Measurements from ENCODE around the gene HNRNPA3.

DNA sequence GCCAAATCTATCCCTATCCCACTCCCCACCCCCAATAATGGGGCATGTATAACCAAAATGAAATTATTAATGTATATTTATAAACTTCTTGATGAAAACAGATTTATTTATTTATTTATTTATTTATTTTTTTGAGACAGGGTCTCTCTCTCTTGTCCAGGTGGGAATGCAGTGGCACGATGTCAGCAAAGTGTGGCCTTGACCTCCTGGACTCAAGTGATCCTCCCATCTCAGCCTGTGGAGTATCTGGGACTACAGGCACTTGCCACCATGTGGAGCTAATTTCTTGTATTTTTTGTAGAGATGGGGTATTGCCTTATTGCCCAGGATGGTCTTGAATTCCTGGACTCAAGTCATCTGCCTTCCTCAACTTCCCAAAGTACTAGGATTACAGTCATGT is 28.0 kb upstream of the HNRNPA3 start:
- TF ChIP-seq POLR2AphosphoS5 (IDR thresholded peaks at IDR 0.05; ENCODE audit: low read depth, low read length) (no peak), FOSL1 (IDR thresholded peaks at IDR 0.05; ENCODE audit: low read depth) (no peak), EZH2phosphoT487 (IDR thresholded peaks at IDR 0.05; ENCODE audit: borderline replicate concordance) (no peak), CEBPB (IDR thresholded peaks at IDR 0.05; ENCODE audit: low read depth) (no peak), POLR2A (IDR thresholded peaks at IDR 0.05; ENCODE audit: borderline replicate concordance, extremely low read depth, insufficient read depth, insufficient read length) (no peak), MAX (IDR thresholded peaks at IDR 0.05) (no peak), SP1 (IDR thresholded peaks at IDR 0.05; ENCODE audit: low read depth) (no peak), EZH2 (IDR thresholded peaks at IDR 0.05) (no peak), YY1 (IDR thresholded peaks at IDR 0.05; ENCODE audit: extremely low read depth, insufficient replicate concordance, low read depth, low read length) (no peak), REST (IDR thresholded peaks at IDR 0.05; ENCODE audit: low read depth) (no peak), RAD21 (IDR thresholded peaks at IDR 0.05; ENCODE audit: low read depth) (no peak)
- TF ChIP-seq, protein P1, sequence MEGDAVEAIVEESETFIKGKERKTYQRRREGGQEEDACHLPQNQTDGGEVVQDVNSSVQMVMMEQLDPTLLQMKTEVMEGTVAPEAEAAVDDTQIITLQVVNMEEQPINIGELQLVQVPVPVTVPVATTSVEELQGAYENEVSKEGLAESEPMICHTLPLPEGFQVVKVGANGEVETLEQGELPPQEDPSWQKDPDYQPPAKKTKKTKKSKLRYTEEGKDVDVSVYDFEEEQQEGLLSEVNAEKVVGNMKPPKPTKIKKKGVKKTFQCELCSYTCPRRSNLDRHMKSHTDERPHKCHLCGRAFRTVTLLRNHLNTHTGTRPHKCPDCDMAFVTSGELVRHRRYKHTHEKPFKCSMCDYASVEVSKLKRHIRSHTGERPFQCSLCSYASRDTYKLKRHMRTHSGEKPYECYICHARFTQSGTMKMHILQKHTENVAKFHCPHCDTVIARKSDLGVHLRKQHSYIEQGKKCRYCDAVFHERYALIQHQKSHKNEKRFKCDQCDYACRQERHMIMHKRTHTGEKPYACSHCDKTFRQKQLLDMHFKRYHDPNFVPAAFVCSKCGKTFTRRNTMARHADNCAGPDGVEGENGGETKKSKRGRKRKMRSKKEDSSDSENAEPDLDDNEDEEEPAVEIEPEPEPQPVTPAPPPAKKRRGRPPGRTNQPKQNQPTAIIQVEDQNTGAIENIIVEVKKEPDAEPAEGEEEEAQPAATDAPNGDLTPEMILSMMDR (IDR thresholded peaks at IDR 0.05 in 2 of 3, conservative IDR thresholded peaks at IDR 0.05 in 1 of 3; ENCODE audit: borderline replicate concordance in 1 of 3, insufficient read depth in 1 of 3, low read depth in 2 of 3, low read length in 2 of 3), result no peak
